GM19467 (cell line): ENCODE results near the gene LYSET.
"Not testable (repeated sequence)": the region's sequence is repeated elsewhere in the genome, so short reads cannot be mapped to it uniquely, and the experiment has no call there.

Experiments
- ATAC-seq: cut with Tn5 transposase; IDR thresholded peaks from one replicate; pipeline ENCODE4 v1.9.1; 2021; ENCODE audit warnings: mild to moderate bottlenecking, moderate library complexity; ENCODE audit not compliant: unreplicated experiment

The LYSET gene

DNA sequence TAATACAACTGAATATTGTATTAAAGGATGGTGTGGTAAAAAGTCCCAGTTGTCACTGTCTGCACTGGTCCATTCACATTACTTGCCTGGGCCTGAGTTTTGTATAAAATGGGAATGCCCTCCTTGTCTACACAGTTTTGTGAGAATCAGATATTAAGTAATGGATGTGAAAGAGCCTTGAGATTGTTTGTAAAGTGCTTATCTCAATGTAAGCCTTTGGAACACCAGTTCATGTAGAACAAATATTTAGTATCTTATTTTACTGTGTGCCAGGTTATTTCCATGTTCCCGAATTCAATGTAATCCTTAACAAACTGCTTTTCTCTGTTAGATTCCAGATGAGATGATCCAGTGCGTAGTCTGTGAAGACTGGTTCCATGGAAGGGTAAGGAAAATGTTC, 29.5 kb downstream of the LYSET start:
- ATAC-seq, result no peak

DNA sequence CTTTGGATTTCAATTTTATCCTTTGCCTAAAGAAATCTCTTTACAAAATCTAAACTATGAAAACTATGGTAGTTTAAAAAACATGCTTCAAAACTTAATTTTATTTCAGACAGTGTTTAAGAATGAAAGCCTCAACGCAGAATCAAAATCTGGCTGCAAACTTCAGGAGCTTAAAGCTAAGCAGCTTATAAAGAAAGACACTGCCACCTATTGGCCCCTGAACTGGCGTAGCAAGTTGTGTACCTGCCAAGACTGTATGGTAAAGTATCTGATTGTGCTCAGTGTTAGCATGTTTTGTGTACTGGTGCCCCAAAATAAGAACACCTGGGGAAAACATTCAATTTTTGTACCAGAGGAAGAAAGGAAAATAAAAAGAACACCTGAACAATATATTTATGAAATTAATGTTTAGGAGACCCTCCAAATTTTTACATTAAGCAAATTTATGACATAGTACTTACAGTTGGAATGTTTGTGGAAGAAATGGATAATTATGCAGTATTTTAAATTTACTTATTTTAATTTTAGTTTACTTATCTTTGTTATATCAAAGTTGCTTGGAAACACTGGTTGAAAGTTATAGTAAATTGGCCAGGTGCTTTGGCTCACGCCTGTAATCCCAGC, 34.1 kb downstream of the LYSET start:
- no peak for ATAC-seq

- ATAC-seq, result no peak
Observed at GRCh38 chr14:93220509-93220908, 35.4 kb downstream of the LYSET start.

GRCh38 chr14:93223565-93223964, 38.4 kb downstream of the LYSET start:
- ATAC-seq, result no peak

GRCh38 chr14:93228550-93228949, 43.4 kb downstream of the LYSET start:
- ATAC-seq, result no peak

GRCh38 chr14:93230539-93230938, 45.4 kb downstream of the LYSET start:
- ATAC-seq, result no peak

DNA sequence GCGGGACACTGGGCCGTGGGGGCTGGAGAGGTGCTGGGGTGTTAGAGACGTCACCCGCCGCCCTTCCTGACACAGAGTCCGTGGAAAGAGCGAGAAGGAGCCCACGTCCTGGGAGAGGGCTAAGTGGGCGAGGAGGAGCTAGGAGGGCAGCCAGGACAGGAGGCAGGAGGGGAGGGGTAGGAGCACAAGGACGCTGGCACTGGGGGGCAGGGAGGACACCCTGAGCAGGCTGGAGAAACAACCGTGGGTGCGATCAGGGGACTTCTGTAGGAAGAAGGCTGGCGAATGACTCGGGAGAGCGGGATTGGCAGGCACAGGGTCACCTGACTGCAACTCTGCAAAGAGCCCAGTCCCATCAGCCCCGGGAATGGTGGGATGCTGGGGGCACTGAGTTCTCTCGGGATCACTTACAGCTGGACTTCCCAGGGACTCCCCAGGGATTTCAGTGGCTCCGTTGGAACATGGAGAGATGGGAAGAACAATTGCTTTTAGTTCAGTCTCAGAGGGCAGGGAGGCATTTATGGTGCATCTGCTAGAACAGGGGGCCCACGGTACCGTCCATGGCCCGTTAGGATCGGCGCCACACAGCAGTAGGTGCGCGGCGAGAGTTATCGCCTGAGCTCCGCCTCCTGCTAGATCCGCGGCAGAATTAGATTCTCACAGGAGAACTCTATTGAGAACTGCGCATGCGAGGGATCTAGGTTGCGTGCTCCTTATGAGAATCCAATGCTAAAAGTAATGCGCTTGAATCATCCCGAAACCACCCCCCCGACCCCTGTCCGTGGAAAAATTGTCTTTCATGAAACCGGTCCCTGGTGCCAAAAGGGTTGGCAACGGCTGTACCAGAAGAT, 46.2 kb downstream of the LYSET start:
- no peak for ATAC-seq

DNA sequence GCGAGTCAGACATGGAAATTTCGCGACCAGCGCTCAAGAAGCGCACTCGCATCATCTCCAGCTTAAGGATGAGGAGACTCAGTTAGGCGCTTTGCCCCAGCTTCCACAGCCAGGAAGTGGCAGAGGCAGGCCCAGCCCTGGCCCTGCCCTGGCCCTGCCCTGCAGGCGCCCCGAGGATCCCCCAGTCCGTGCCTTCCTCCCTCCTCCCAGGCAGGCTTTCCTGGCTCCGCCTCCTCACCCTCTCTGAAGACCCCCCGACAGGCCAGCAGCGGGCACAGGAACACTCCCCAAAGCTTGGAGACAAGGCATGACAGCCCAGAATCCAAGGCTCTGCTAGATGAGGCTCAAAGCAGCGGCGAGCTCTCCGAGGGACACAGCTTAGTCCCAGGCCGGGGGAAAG, 47.0 kb downstream of the LYSET start:
- no peak for ATAC-seq

DNA sequence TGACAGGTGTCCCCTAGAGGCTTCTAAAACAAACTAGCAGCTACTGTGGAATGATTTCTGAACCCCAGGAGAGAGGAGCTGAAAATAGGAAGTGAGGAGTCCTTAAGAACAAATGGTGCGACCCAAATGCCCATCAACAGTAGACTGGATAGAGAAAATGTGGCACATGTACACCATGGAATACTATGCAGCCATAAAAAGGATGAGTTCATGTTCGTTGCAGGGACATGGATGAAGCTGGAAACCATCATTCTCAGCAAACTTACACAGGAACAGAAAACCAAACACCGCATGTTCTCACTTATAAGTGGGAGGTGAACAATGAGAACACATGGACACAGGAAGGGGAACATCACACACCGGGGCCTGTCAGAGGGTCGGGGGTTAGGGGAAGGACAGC, 48.0 kb downstream of the LYSET start:
- ATAC-seq, result not testable (repeated sequence)

GRCh38 chr14:93234798-93235197, 49.7 kb downstream of the LYSET start:
- no peak for ATAC-seq
